ENCODE results near the gene PRR23E.

The PRR23E gene

DNA sequence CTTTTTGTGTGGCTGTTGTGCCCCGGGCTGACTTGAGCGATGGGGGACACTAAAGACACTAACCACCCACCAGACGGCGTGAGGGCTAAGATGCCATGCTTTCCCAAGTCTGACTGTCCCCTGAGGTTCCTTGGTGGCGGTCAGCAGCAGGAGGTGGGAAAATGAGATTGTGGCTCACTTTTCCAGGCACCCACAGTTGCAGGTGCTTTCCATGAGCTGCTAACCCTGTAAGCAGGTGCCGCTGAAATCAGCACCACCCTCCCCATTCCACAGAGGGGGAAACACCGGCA is 17.7 kb downstream of the PRR23E start:
- no peak for DNase-seq

DNA sequence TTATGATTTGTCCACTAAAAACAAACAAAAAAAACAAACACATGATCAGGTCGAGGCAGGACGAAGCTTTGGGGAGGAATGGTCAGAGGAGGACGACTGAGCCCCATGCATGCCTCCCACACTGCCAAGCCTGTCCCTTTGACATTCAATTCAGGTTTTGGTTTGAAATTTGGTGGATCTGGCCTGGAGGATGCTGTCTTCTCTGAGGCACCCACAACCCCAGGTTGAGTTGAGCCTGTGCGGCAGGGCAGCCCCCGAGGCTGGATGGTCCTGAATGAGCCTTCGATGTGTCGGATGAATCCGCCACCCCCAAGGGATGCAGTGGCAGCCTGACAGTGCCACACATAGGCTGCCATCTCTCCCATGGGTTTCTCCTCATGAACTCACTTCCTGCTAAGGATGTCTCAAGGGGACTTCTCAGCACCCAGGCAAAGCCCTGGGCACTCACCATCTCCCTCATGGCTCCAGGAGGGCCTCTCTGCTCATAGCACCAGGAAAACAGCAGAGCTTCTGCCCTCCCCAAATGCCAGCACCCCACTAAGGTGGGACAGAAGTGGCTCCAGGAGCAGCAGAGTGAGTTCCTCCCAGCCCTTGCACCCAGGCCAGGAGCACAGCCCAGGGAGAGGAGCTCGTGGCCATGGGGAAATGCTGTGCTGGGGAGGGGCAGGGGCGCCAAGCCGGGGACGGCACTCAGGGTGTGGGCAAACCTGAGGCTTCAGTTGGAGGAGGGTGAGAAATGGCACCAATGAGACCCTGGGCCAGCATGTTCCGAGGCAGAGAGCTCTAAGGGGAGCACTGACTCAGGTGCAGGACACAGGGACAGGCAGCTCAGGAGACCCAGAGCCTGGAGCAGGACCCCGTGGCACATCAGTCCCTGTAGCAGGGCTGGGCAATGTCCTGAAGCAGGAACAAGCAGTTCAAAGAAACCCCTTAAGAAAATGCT is 18.5 kb downstream of the PRR23E start:
- DNase-seq, result no peak

DNA sequence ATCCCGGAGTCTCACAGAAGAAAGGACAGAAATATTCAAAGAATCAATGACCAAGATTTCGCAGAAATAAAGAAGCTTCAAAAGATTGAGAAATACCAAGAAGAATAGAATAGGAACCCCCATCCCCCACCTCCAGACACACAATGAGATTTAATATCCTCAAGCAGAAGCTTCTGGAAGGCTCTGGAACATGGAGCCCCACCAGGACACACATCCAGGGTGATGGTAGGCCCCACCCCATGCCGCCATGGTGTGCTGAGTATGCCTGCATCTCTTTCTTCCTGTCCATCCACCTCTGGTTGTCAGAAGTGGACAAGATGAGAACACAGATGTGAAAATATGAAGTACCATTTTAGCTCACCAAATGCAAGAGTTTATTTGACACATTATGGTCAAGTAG is 19.3 kb downstream of the PRR23E start:
- no peak for DNase-seq

DNA sequence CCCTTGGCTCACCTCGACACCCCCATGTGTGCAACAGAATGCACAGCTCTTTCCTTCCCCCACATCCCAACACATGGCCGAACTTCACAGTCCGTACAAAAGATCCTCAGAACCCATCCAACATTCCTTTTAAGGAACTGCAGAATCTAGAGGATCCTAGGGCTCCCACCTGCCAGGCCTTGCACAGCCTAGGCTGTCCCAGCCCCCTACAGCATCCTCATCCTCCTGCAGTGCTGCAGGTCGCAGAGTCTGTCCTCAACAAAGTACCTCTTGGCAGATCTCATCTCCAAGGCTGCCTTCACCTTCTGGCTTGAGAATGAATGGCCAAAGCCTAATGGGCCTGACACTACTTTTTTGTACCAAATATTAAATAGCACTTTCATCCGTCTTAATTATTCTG is 19.8 kb downstream of the PRR23E start:
- DNase-seq, result no peak

DNA sequence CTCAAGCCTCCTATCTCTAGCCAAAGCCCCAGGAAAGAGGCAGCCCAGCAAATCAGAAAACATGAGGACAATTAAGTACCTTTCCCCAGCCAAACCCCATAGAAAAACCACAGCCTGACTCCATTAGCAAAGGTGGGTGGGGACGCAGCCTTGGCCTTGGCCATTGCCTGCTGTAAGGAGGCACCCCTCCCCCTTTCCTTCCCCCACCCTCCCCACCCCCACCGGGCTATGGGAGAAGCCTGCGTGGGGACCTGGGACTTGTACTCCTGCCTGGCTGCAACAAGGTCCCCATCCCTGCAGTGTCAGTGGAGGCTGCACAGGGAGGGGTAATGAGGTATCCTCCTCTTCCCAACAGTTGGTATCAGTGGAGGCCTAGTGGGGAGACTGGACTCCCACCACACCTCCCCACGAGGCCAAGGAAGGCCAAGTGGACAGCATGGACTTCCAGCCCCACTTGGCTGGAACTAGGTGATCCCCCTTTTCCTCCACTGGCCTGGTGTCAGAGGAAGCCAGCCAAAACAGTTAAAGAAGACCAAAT is 20.5 kb downstream of the PRR23E start:
- DNase-seq, result no peak

DNA sequence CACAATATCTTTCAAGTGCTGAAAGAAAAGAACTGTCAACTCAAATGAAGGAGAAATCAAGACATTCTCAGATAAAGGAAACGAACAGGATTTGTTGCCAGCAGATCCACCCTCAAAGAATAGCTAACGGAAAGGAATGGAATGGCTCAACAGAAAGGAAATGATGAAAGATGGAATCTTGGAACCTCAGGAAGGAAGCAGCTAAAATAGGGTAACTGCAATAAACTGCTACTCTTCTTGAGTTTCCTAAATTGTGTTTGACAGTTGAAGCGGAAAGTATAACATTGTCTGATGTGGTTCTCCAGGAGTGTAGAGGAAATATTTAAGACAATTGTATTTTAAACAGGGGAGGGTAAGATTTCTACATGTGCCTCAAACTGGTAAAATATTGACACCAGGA is 22.0 kb downstream of the PRR23E start:
- DNase-seq, result no peak

DNA sequence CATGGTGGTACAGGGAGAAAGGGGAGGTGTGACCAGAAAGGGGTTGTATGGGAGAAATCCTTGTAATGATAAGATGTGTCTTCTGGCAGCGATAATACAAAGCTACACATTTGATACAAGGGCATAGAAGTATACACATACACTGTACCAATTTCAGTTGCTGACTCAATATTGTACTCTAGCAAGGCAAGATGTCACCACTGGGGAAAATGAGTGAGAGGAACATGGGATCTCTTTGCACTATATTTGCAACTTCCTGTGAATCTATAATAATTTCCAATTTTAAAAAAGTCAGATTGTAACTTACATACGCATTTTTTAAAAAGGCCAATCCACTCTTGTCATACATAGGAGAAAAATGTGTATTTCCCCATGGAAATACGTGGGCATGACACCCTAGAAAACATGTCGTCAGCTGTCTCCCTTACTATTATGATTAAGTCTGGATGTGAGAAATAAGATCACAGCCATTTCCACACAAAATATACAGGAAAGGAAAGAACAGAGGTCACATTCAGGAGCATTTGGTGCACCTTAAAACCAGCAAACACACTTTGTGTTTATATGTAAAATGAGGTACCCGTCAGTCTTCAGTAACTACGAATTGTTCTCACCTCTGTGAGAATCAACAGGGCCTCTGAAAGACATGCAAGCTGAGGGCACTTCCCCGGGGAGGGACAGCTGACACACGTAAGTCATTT is 22.9 kb downstream of the PRR23E start:
- DNase-seq, result no peak

DNA sequence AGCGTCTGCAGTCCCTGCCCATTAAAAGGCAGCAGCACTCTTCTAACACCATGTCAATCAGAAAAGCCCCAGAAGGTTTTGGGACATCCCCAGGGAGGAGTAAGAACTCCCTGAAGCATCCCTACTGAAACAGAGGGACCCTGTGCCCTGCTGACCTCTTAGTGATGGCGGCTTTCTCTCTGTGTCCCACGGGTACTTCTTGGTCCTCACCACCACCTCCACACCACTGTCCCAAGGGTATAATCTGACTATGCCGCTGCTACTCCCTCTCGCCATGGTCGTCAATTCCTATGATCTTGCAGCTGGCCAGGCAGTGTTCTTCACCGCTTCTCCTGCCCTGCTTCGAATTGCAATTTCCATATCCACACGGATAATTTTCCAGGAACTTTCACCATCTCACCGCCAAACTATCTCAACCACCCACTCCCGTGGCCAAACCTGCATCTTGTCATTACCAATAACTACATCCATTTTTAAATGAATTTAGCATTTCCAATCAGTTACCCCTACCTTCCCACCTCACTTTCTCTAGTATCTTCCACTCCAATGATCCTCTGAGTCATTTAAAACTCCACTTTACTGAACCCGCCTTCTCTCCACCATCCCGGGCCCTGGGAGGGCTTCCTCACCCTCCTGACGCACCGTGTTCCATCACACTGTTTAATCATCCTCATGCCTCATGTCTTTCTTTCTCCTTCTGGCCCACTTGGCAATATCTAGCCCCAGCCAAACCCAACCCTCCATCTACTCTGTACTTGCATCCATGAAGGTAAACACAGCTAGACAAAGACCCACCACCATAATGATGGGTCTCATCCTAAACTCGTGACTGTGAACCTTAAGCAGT is 23.7 kb downstream of the PRR23E start:
- no peak for DNase-seq

DNA sequence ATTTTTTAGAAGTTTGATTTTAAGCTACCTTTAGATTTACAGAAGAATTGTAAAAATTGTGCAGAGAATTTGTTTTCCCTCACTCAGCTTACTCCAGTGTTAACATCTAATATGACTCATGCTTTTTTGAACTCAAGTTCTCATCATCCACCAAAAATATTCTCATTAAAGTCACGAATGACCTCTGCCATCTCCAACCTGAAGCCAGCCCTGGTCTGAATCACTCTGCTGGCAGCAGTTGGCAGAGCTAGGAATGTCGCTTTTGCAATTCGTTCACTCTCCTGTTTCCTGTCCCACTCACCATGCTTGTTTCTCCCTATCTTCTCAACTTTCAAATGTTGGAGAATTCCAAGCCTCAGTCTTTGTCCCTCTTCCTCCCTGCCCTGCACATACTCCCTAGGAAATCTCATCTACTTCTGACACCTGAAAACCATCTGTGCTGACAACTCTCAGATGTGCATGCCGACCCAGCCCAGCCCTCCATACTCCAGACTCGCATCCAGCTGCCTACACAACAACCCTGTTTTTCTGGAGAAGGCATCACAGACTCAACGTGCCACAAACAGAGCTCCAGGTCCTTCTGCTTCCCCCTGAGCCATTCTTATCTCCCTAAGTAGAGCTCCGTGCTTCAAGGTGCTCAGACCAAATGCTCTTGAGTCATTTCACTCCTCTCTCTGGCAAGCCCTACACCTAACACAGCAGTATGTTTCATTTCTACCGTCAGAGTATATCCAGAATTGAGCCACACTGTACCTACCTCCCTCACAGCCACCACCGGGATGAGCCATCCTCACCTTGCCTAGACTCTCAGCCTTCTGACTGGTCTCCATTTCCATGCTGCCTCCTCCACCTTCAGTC is 24.9 kb downstream of the PRR23E start:
- DNase-seq, result no peak

DNA sequence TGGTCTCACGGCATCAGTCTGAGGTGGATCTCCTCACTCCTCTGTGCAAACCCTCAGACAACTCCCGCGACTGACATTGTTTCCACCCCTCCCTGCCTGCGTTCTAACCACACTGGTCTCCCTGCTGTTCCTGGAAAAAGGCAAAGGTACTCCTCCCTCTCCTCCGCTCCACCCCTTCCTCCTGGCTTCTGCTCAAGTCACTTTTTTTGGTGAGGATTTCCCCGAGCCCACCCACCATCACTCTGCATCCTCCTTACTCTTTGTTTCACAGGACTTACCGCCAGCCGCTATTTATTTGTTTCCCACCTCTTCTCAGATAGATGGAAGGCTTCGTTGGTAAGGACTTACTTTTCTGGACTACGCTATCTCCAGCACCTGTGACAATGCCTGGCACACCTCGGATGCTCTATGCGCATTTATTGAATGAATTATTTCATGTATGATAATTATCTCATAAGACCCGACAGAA is 25.6 kb downstream of the PRR23E start:
- no peak for DNase-seq

DNA sequence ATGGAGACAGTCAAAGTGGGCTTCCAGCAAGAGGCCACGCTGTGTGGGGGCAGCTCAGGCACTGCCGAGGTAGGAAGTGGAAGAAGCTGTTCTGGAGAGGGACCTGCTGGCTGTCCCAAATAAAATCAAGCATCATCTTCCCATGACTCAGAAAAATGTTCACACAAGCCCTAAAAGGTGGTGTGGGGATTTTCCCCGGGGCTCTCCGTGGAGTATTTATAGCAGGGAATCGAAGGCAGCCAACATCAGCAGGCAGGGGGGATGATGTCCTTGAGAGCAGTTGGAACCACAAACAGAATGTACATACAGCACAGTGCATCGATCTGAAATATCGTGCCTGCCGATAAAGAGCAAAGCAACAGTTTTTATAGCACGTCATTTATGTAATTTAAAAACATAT is 27.6 kb downstream of the PRR23E start:
- DNase-seq, result no peak

DNA sequence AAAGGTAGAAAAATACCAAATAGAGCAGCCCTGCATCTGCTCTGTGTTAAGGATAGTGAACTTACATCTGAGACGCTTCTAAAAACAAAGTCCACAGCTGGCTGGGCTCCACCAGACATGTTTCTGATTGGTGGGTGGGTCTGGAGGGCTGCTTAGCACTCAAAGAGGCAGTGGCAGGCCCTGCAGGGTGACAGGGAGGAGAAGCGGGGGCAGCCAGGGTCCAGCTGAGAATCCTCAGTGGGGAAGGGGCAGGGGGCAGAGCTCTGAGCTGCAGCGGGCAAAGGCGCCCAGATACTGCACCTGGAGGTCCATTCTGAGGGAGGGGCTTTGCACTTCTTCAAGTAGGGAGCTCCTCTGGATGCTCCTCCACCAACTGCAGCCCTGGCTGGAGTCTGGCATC is 28.1 kb downstream of the PRR23E start:
- DNase-seq, result no peak

DNA sequence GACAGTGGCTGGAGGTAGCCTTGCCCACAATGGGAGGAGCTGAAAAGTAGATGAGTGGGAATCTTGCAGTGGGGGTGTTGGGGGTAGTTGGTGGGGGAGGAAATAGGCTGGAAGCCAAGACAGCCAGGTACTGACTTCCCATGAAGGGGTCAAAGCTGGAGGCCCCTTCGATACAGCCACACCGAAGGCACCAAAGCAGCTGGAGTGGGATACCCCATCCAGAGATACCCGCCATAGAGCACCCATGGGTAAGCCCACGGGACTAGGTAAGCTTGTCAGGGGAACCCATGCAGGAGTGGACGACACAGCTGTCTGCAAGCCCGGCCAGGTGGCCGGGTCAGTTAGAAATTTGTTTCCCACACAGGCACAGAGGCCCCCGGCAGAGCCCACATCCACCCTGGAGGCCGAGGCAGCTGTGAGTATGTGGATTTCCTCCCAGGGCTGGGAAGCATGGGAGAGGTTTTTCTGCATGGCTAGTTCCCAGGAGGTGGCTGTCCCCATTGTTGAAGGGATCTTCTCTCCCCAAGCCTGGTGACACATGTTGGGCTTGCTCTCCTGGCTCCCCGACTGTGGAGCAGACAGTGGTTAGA is 28.6 kb downstream of the PRR23E start:
- DNase-seq, result no peak

DNA sequence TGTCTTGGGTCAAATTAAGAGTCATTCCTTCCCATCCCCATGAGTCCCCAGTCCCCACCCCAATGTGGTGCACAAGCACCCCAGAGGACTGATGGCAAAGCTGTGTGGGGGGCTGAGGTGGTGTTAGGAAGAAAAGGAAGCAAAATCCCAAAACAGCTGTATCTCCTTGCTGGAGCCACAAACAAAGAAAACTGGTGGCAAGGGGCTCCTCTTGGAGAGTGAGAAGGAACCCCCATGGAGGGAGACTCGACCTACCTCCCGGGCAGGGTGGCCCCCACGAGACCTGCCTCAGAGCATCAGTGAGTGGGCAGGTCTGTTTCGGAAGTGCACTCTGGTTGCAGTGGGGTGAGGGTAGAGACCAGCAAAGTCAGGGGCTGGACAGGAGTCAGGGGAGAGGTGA is 29.2 kb downstream of the PRR23E start:
- DNase-seq, result no peak

DNA sequence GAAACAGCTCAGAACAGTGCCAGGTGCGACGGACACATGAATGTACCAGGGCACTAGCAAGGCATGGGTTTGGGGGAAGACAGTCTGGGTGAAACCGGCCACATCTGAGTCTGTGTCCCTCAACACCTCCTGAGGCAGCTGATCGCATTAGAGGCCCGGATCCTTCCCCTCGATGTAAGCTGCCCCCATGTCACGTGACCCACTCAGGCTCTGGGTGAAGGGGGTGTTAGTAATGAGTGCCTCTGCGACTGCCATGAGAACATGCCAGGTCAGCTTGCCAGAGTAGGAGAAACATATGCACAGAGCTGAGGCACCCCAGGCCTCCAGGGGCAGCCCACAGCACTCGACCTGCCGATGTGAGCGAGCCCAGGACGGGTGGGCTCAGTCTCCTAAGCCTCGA is 29.7 kb downstream of the PRR23E start:
- DNase-seq, result no peak

DNA sequence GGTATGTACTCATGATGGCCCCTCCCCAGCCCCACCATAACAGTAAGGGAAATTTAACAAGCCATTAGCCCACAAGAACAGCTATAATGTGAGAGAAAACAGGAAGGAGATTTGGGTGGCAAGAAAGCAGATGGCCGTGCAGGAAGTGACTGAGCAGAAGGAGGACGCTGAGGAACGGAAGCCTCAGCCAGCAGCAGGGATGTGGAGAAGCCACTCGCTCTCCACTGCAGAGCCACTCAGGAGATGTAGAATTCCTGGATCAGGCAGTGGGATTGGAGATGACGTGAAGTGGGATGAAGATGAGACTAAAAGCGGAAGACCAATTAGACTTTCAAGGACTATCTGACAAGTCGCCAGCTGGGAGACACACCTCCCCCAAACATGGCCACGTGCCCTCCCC is 31.2 kb downstream of the PRR23E start:
- DNase-seq, result no peak

DNA sequence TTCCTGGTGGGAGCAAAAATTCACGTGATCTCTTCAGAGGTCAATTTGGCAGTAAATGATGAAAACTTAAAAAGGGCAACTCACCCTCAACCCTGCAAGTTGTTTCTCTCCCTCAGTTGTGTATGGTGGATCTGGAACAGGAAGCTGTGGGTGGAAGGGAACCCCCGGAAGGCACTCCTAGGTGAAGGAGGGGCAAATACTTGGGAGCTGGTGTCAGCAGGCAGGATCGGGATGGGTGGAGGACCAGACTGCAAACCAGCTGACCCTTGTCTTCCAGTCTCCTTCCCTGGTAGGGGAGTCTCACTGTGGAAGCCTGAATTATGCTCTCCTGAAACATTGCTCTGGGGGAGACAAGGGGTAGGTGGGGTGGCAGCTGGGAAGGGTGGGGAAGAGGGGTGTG is 33.5 kb downstream of the PRR23E start:
- DNase-seq, result no peak

DNA sequence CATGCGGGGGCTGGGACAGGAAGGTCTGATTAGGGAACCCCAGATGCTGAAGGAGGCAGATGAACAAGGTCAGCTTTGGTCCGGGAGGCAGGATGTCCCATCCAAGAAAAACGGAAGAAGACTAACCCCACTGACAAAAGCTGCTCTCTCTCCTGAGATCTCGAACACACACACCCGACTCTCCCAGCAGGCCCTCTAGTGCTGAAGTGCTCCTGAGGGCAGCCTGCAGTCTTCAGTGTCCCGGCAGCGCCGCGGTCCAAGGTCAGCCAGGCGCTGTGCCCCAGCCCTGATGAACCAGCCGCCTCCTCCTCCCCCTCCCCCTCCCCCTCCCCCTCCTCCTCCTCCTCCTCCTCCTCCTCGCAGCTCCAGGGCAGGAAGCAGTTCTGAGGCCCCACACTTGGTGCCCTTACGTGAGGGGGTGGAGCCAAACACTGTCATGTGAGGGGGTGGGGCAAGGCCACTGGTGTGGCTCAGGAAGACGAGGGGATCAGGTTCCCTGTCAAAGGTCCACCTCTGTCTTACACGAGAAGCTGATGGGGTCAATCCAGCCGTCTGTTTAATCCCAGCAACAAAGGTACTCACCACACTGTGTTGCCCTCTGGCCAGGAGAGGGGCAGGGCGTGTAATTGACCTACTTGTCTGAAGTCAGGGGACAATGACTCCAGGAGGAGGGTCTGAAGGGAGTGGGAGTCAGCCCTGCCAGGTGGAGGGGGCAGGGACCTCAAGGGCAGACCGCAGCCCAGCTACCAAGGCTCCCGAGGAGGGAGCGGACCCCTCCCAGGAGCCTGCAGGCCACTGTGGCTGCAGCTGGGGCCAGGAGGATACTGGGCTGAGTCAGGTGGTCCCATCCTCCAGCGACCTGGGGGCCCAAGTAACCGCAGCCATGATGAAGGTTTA is 34.3 kb downstream of the PRR23E start:
- no peak for DNase-seq

DNA sequence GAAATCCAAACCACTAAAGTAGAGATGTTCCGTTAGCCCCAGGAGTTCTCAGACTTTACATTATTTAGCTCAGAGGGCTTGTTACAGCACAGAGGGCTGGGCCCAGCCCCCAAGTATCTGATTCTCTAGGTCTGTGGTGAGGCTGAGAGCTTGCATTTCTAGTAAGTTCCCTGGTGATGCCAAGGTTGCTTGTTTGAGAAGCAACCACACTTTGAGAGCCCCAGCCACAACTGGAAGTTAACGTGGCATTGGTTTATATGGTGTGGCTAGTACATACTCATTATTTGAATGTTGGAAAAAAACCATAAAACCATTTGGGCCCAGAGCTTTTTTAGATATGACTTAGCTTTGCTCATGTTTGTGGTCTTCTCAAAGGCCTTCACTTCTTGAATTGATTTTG is 35.9 kb downstream of the PRR23E start:
- DNase-seq, result no peak

DNA sequence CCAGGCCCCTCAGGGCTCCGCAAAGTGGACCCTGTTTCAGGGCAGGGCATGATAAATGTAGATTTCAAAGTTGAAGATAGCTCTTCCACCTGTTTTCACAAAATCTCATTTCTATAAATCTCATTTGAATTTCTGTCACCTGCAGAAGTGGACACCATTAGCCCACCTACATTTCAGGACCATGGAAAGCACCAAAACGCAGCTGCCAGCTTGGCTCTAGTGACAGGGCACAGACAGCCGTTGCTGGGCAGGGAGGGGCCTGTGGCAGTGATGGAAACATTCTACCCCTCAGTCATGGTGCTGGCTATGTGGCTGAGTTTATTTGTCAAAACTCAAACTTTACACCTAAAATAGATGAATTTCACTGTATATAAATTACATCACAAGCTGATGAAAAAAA is 40.4 kb downstream of the PRR23E start:
- no peak for DNase-seq

DNA sequence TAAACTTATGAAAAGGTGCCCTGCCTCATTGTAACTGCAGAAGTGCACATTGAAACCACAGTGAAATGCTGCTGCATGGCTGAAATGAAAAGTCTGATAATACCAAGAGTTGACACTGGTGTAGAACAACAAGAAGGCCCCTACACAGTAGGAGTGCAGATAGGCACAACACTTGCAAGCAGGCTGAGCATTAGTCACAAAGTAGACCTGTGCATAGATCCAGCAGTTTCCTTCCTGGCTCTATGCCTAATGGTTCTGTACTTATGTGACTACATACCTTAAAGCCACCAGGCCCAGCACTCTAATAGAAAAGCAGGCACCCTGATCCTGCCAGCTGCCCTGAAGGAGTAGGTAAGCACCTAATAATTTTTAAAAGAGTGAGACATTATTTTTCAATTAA is 41.8 kb downstream of the PRR23E start:
- no peak for DNase-seq

Measured in NCI-H1105 (cell line).